HEK293 (cell line): Measurements from ENCODE around the gene CDK5.

Source experiments
- ZNF157 ChIP-seq: fragments of 450-650 bp; formaldehyde crosslinking; IDR thresholded peaks from 2 replicates; pipeline ENCODE4 v1.5.1; 2016; ENCODE audit warnings: missing biosample characterization, missing genetic modification characterization
- TF ChIP-seq, protein P1 (sequence below): fragments of 450-650 bp; IDR thresholded peaks from 2 replicates; pipeline ENCODE4 v1.5.1; 2018; ENCODE audit warnings: missing biosample characterization, mild to moderate bottlenecking, missing genetic modification characterization
- TF ChIP-seq, protein P2 (sequence below): IDR thresholded peaks from 2 replicates; pipeline ENCODE4 v1.6.1; 2011; ENCODE audit warnings: mild to moderate bottlenecking, low read depth, low read length, borderline replicate concordance

DNA sequence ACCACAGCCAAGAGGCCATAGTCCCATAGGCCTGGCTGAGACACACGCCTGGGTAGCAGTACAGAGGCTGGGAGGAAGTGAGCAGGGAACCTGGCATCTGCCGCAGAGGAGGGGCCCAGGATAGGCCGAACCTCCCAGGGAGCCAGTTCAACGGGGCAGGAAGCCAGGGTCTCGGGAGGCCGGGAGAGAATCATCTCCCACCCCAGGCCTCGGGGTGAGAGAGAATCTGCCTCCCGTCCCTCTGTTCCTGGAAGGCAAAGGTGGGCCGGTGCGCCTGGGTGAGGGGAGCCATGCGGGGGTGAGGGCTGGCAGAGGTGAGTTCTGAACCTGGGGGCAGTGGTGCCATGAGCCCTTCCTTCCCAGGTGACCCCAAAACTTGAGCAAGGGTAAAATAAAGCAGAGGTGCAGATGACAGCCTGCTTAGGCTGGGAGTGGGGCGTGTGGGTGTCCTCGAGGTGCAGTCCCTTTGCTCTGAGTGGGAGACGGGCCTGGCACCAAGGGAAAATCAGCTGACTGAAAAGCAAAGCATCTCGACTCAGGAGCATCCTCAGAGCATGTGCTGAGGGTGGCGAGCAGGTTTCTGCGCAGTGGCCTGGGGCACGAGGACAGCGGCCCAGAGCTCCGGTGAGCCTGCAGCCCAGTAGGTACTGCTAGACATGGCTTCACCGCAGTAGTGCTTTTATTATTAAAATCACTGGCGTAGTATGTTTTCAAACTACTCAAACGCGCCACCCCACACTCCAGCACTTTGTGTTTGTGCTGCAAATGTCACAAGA lies 44.1 kb upstream of the CDK5 start:
- no peak for TF ChIP-seq ZNF157 (tag by site-specific recombination)
- TF ChIP-seq, protein P1, sequence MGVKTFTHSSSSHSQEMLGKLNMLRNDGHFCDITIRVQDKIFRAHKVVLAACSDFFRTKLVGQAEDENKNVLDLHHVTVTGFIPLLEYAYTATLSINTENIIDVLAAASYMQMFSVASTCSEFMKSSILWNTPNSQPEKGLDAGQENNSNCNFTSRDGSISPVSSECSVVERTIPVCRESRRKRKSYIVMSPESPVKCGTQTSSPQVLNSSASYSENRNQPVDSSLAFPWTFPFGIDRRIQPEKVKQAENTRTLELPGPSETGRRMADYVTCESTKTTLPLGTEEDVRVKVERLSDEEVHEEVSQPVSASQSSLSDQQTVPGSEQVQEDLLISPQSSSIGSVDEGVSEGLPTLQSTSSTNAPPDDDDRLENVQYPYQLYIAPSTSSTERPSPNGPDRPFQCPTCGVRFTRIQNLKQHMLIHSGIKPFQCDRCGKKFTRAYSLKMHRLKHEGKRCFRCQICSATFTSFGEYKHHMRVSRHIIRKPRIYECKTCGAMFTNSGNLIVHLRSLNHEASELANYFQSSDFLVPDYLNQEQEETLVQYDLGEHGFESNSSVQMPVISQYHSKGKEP (tag by site-specific recombination), result no peak
- TF ChIP-seq, protein P2, sequence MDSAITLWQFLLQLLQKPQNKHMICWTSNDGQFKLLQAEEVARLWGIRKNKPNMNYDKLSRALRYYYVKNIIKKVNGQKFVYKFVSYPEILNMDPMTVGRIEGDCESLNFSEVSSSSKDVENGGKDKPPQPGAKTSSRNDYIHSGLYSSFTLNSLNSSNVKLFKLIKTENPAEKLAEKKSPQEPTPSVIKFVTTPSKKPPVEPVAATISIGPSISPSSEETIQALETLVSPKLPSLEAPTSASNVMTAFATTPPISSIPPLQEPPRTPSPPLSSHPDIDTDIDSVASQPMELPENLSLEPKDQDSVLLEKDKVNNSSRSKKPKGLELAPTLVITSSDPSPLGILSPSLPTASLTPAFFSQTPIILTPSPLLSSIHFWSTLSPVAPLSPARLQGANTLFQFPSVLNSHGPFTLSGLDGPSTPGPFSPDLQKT, result no peak
